ENCODE data around the gene DAGLA. TPM values are rescaled to one million over a fixed set of nuclear protein-coding genes. Genes with fewer than 3 reads are reported as not detected.

Gene DAGLA
- total and polyA plus RNA-seq, 2 donors (not counting 3 experiments of a cell fraction or from before 2014, with no cell fraction given) = 2.5 to 4.7 TPM

GRCh38 chr11:61778920-61779650 is 98.9 kb downstream of the DAGLA start:
- BruUV-seq (replicated peaks) = no TSS peak
- Histone ChIP-seq H3K9me3 (replicated peaks; ENCODE audit: control insufficient read depth, insufficient read depth, low read length) (no peaks in the 10 kb centered on the region), H3K27ac (ENCODE audit: insufficient read depth, low read depth, low read length) (no peak overlapping the region), H3K79me2 (ENCODE audit: control insufficient read depth, insufficient read depth, low read length) (no peaks in the 10 kb centered on the region), H3K4me1 (ENCODE audit: control insufficient read depth, extremely low read depth, insufficient read depth, low read length) (no peaks in the 10 kb centered on the region), H3K4me2 (ENCODE audit: insufficient read depth, low read length) (no peak overlapping the region), H2AFZ (ENCODE audit: low read depth, low read length) (no peak overlapping the region), H3K36me3 (ENCODE audit: control insufficient read depth in 2 of 2, extremely low read depth in 1 of 2, insufficient read depth in 2 of 2, low read length in 2 of 2) (no peaks in the 10 kb centered on the region), H4K20me1 (replicated peaks; ENCODE audit: control insufficient read depth, extremely low read depth, insufficient read depth, low read length) (no peaks in the 10 kb centered on the region), H3K9me1 (replicated peaks; ENCODE audit: control insufficient read depth, extremely low read depth, insufficient read depth, low read length) (no peaks in the 10 kb centered on the region), H3K9ac (replicated peaks; ENCODE audit: extremely low read depth, insufficient read depth, low read length) (no peak overlapping the region), H3K4me3 (replicated peaks in 1 of 3; ENCODE audit: insufficient read depth in 1 of 3, low read depth in 1 of 3, low read length in 3 of 3) (no peak overlapping the region), H3K27me3 (ENCODE audit: control insufficient read depth in 2 of 2, insufficient read depth in 2 of 2, low read length in 2 of 2) (no peaks in the 10 kb centered on the region)
- DNase-seq (ENCODE audit: low read depth, low spot score) (no peak), FAIRE-seq (no peak)
- no peak for TF ChIP-seq CTCF (IDR thresholded peaks at IDR 0.05; ENCODE audit: extremely low read depth in 1 of 2, insufficient read depth in 1 of 2, low read depth in 1 of 2, low read length in 2 of 2)
- no peak for TF ChIP-seq GATA2 (IDR thresholded peaks at IDR 0.05; ENCODE audit: insufficient read depth, insufficient read length, low read depth, low read length)
- TF ChIP-seq FOS (IDR thresholded peaks at IDR 0.05; ENCODE audit: borderline replicate concordance, insufficient read depth, low read length) = no peak
- no peak for TF ChIP-seq POLR2A (IDR thresholded peaks at IDR 0.05; ENCODE audit: low read depth, low read length)
- TF ChIP-seq POLR2AphosphoS5 (IDR thresholded peaks at IDR 0.05; ENCODE audit: insufficient read depth, low read depth, low read length) = no peak
- no peak for TF ChIP-seq EZH2 (IDR thresholded peaks at IDR 0.05; ENCODE audit: borderline replicate concordance, low read depth, low read length, severe bottlenecking)
- TF ChIP-seq, protein P1, sequence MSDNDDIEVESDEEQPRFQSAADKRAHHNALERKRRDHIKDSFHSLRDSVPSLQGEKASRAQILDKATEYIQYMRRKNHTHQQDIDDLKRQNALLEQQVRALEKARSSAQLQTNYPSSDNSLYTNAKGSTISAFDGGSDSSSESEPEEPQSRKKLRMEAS (IDR thresholded peaks at IDR 0.05; ENCODE audit: insufficient read depth, insufficient read length) = no peak
- TF ChIP-seq MYC (IDR thresholded peaks at IDR 0.05; ENCODE audit: low read depth, low read length) = no peak
- TF ChIP-seq JUN (IDR thresholded peaks at IDR 0.05; ENCODE audit: borderline replicate concordance, insufficient read depth, insufficient read length, low read depth) = no peak
- dilution Hi-C loops (cut with MboI; ENCODE audit: extremely low pct_ligation_motif_present, low sequenced_read_pairs) = no loop called here
- intact Hi-C loops (cut with micrococcal nuclease) = no loop called here
- ChIA-PET POLR2A (no interaction called here), CTCF (interaction anchor here (0.7 to 2.3 kb wide), 4 partner anchors 8 to 120 kb away, joined by 3 to 13 read pairs (median 8); no protein-coding TSS in a partner anchor)

All from endothelial cell of umbilical vein (primary cell).